ENCODE results near the gene PPP2R5D.

PPP2R5D gene

GRCh38 chr6:42979523-42980177 is 4.7 kb upstream of the PPP2R5D start:
- TF ChIP-seq, protein P1, sequence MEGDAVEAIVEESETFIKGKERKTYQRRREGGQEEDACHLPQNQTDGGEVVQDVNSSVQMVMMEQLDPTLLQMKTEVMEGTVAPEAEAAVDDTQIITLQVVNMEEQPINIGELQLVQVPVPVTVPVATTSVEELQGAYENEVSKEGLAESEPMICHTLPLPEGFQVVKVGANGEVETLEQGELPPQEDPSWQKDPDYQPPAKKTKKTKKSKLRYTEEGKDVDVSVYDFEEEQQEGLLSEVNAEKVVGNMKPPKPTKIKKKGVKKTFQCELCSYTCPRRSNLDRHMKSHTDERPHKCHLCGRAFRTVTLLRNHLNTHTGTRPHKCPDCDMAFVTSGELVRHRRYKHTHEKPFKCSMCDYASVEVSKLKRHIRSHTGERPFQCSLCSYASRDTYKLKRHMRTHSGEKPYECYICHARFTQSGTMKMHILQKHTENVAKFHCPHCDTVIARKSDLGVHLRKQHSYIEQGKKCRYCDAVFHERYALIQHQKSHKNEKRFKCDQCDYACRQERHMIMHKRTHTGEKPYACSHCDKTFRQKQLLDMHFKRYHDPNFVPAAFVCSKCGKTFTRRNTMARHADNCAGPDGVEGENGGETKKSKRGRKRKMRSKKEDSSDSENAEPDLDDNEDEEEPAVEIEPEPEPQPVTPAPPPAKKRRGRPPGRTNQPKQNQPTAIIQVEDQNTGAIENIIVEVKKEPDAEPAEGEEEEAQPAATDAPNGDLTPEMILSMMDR (IDR thresholded peaks at IDR 0.05; ENCODE audit: borderline replicate concordance, insufficient read depth, low read depth, low read length): no peak
- H3K4me3 ChIP-seq (ENCODE audit: low read depth, low read length): peak overlapping the region; percentile 75

GRCh38 chr6:42981836-42982235 is 2.5 kb upstream of the PPP2R5D start:
- TF ChIP-seq, protein P1 (IDR thresholded peaks at IDR 0.05; ENCODE audit: borderline replicate concordance, insufficient read depth, low read depth, low read length): no peak
- H3K4me3 ChIP-seq (ENCODE audit: low read depth, low read length): no peak overlapping the region

GRCh38 chr6:42984924-42985475 is 630 bp downstream of the PPP2R5D start:
- TF ChIP-seq, protein P1 (IDR thresholded peaks at IDR 0.05; ENCODE audit: borderline replicate concordance, insufficient read depth, low read depth, low read length): no peak
- peak overlapping the region; percentile 82 for H3K4me3 ChIP-seq (ENCODE audit: low read depth, low read length)

- H3K4me3 ChIP-seq (ENCODE audit: low read depth, low read length): no peak overlapping the region
- TF ChIP-seq, protein P1 (IDR thresholded peaks at IDR 0.05; ENCODE audit: borderline replicate concordance, insufficient read depth, low read depth, low read length): no peak
Measured at GRCh38 chr6:42987533-42988451, 3.4 kb downstream of the PPP2R5D start.

GRCh38 chr6:42988486-42989020 is 4.2 kb downstream of the PPP2R5D start:
- TF ChIP-seq, protein P1 (IDR thresholded peaks at IDR 0.05; ENCODE audit: borderline replicate concordance, insufficient read depth, low read depth, low read length): no peak
- no peak overlapping the region for H3K4me3 ChIP-seq (ENCODE audit: low read depth, low read length)

GRCh38 chr6:42989923-42990322 is 5.6 kb downstream of the PPP2R5D start:
- H3K4me3 ChIP-seq (ENCODE audit: low read depth, low read length): no peak overlapping the region
- TF ChIP-seq, protein P1 (IDR thresholded peaks at IDR 0.05; ENCODE audit: borderline replicate concordance, insufficient read depth, low read depth, low read length): no peak

Data from GM12875 (cell line).